Sigmoid colon (tissue), 4 donors: ENCODE data around the gene CALML3.
"Not testable (repeated sequence)": the region's sequence is repeated elsewhere in the genome, so short reads cannot be mapped to it uniquely, and the experiment has no call there.

Source experiments
- EP300 ChIP-seq, 4 donors: sonication (generic); formaldehyde crosslinking; IDR thresholded peaks; one replicate each; pipeline ENCODE4 v1.6.1; 2017; ENCODE audit warnings: antibody characterized with exemption in 4 of 4
- POLR2A ChIP-seq, 2 donors: fragments of 450-650 bp; IDR thresholded peaks; one replicate each; pipeline ENCODE4 v1.6.1; 2016; ENCODE audit warnings: antibody characterized with exemption in 2 of 2, mild to moderate bottlenecking in 2 of 2, moderate library complexity in 2 of 2
- POLR2AphosphoS5 ChIP-seq, 4 donors: sonication (generic); formaldehyde crosslinking; IDR thresholded peaks; one replicate each; pipeline ENCODE4 v1.6.1; 2017; ENCODE audit warnings: antibody characterized with exemption in 4 of 4
- TF ChIP-seq, protein P1 (sequence below), 4 experiments: fragments of 450-650 bp in 3 of 4; fragments of 200-600 bp in 1 of 4; IDR thresholded peaks; one replicate each; pipeline ENCODE4 v1.5.1; 2016 to 2019; ENCODE audit warnings: antibody characterized with exemption in 4 of 4, mild to moderate bottlenecking in 3 of 4, moderate library complexity in 2 of 4

DNA sequence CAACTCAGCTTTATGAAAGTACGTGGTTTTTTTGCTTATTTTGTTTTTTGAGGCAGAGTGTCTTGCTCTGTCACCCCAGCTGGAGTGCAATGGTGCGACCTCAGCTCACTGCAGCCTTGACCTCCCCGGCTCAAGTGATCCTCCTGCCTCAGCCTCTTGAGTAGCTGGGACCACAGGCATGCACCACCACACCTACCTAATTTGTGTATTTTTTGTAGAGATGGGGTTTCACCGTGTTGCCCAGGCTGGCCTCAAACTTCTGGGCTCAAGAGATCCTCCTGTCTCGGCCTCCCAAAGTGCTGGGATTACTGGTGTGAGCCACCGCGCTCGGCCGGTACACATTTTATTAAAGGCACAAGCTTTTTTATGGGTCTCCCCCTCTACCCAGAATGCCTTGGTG is 34.3 kb downstream of the CALML3 start:
- TF ChIP-seq, protein P1, sequence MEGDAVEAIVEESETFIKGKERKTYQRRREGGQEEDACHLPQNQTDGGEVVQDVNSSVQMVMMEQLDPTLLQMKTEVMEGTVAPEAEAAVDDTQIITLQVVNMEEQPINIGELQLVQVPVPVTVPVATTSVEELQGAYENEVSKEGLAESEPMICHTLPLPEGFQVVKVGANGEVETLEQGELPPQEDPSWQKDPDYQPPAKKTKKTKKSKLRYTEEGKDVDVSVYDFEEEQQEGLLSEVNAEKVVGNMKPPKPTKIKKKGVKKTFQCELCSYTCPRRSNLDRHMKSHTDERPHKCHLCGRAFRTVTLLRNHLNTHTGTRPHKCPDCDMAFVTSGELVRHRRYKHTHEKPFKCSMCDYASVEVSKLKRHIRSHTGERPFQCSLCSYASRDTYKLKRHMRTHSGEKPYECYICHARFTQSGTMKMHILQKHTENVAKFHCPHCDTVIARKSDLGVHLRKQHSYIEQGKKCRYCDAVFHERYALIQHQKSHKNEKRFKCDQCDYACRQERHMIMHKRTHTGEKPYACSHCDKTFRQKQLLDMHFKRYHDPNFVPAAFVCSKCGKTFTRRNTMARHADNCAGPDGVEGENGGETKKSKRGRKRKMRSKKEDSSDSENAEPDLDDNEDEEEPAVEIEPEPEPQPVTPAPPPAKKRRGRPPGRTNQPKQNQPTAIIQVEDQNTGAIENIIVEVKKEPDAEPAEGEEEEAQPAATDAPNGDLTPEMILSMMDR (IDR thresholded peaks at IDR 0.05) = not testable (repeated sequence)
- not testable (repeated sequence) for TF ChIP-seq POLR2AphosphoS5, POLR2A, EP300 (IDR thresholded peaks at IDR 0.05)
